WTC11 (cell line): ENCODE data around the gene DESI2. TPM values are rescaled to one million over a fixed set of nuclear protein-coding genes. Genes with fewer than 3 reads are reported as not detected.

Source experiments
- ATAC-seq: fragments of 200-7000 bp; cut with Tn5 transposase; 2 replicates; pipeline ENCODE4 v1.10.0; 2021; ENCODE audit warnings: mild to moderate bottlenecking, moderate library complexity
- CTCF ChIA-PET: fragments of 300-600 bp; sonication (Branson Sonifier 250); formaldehyde crosslinking; loops from one replicate; lab custom pipeline; 2021; ENCODE audit warnings: antibody characterized with exemption; lab: Charles Lee
- POLR2A ChIA-PET: fragments of 350-600 bp; sonication (Branson Sonifier 250); formaldehyde crosslinking; loops from one replicate; lab custom pipeline; 2021; ENCODE audit warnings: antibody characterized with exemption; lab: Charles Lee
- DNase-seq: peaks from one replicate; pipeline ENCODE4 v3.0.0; 2021; ENCODE audit warnings: low spot score
- H3K27ac Mint-ChIP-seq: 2 replicates; pipeline ENCODE4 v1.8.0; 2021; ENCODE audit warnings: mixed read lengths
- H3K27me3 Mint-ChIP-seq: 2 replicates; pipeline ENCODE4 v1.8.0; 2021; ENCODE audit warnings: low read depth, mild to moderate bottlenecking, moderate library complexity, mixed read lengths
- H3K36me3 Mint-ChIP-seq: 2 replicates; pipeline ENCODE4 v1.8.0; 2021; ENCODE audit warnings: mixed read lengths
- H3K4me1 Mint-ChIP-seq: 2 replicates; pipeline ENCODE4 v1.8.0; 2022; ENCODE audit warnings: mixed read lengths
- H3K4me3 Mint-ChIP-seq: 2 replicates; pipeline ENCODE4 v1.8.0; 2021; ENCODE audit warnings: mild to moderate bottlenecking, moderate library complexity, mixed read lengths
- H3K9me3 Mint-ChIP-seq: 2 replicates; pipeline ENCODE4 v1.8.0; 2021; ENCODE audit warnings: mixed read lengths
- AFF4 ChIP-seq: sonication (generic); formaldehyde crosslinking; IDR thresholded peaks from 2 replicates; pipeline ENCODE4 v1.8.1; 2023; ENCODE audit warnings: mild to moderate bottlenecking, missing genetic modification reagents, borderline replicate concordance
- AR ChIP-seq: fragments of 250-450 bp; sonication (Bioruptor Pico); IDR thresholded peaks from 2 replicates; pipeline ENCODE4 v1.9.0; 2021; ENCODE audit warnings: mild to moderate bottlenecking
- ATF2 ChIP-seq: sonication (generic); formaldehyde crosslinking; IDR thresholded peaks from 2 replicates; pipeline ENCODE4 v1.8.1; 2022; ENCODE audit warnings: low read depth, missing genetic modification reagents, borderline replicate concordance
- ATF6 ChIP-seq: sonication (generic); formaldehyde crosslinking; IDR thresholded peaks from 2 replicates; pipeline ENCODE4 v1.8.1; 2023; ENCODE audit warnings: mild to moderate bottlenecking, missing genetic modification reagents
- CTCF ChIP-seq: fragments of 200-600 bp; IDR thresholded peaks from 2 replicates; pipeline ENCODE4 v1.8.0; 2022; ENCODE audit warnings: antibody characterized with exemption
- HMGA2 ChIP-seq: fragments of 250-450 bp; sonication (Bioruptor Pico); IDR thresholded peaks from 2 replicates; pipeline ENCODE4 v1.4.0; 2021; ENCODE audit warnings: mild to moderate bottlenecking, moderate library complexity
- MLX ChIP-seq: sonication (generic); formaldehyde crosslinking; IDR thresholded peaks from 2 replicates; pipeline ENCODE4 v1.8.1; 2023; ENCODE audit warnings: mild to moderate bottlenecking, missing genetic modification reagents, moderate library complexity
- NFATC4 ChIP-seq: fragments of 250-450 bp; sonication (Bioruptor Pico); IDR thresholded peaks from 2 replicates; pipeline ENCODE4 v1.9.0; 2021; ENCODE audit warnings: mild to moderate bottlenecking
- RELA ChIP-seq: sonication (generic); formaldehyde crosslinking; IDR thresholded peaks from 2 replicates; pipeline ENCODE4 v1.8.1; 2022; ENCODE audit warnings: missing genetic modification reagents, mild to moderate bottlenecking, borderline replicate concordance
- RORB ChIP-seq: fragments of 250-450 bp; sonication (Bioruptor Pico); IDR thresholded peaks from 2 replicates; pipeline ENCODE4 v1.9.0; 2021; ENCODE audit warnings: mild to moderate bottlenecking
- SMAD4 ChIP-seq: sonication (generic); formaldehyde crosslinking; IDR thresholded peaks from 2 replicates; pipeline ENCODE4 v1.8.0; 2022; ENCODE audit warnings: mild to moderate bottlenecking, missing genetic modification reagents
- TP53 ChIP-seq: sonication (generic); formaldehyde crosslinking; IDR thresholded peaks from 2 replicates; pipeline ENCODE4 v1.8.1; 2023; ENCODE audit warnings: mild to moderate bottlenecking, missing genetic modification reagents
- ZNF396 ChIP-seq: fragments of 250-450 bp; sonication (Bioruptor Pico); IDR thresholded peaks from 2 replicates; pipeline ENCODE4 v1.8.0; 2021; ENCODE audit warnings: mild to moderate bottlenecking, moderate library complexity, borderline replicate concordance
- ZSCAN18 ChIP-seq: fragments of 250-450 bp; sonication (Bioruptor Pico); IDR thresholded peaks from 2 replicates; pipeline ENCODE4 v2.1.2; 2022; ENCODE audit warnings: mild to moderate bottlenecking, moderate library complexity
- total RNA-seq: library from RNA; stranded (reverse); gene quantifications from 3 replicates; pipeline ENCODE4 v1.2.3, GENCODE V29; 2021

Gene DESI2
- total RNA-seq, 1 experiment from 2014 or later = 108 TPM

- no peak for TF ChIP-seq NFATC4 (CRISPR knock-in tag)
- TF ChIP-seq, all 79 proteins: peak for 0
Measured at GRCh38 chr1:244755673-244756072, 102.7 kb downstream of the DESI2 start (continued).

GRCh38 chr1:244757091-244757939 is 104.4 kb downstream of the DESI2 start:
- Mint-ChIP-seq H3K4me3 (no peak overlapping the region), H3K36me3 (no peaks in the 10 kb centered on the region), H3K9me3 (peaks cover under 1% of the 10 kb centered on the region; the same call in 1 of the 2 replicates), H3K4me1 (peaks cover 29% of the 10 kb centered on the region), H3K27me3 (no peaks in the 10 kb centered on the region), H3K27ac (no peak overlapping the region)
- ATAC-seq (no peak), DNase-seq (no peak)
- TF ChIP-seq RELA (CRISPR knock-in tag) (no peak), TP53 (no peak), ZSCAN18 (CRISPR knock-in tag) (no peak), CTCF (no peak), RORB (CRISPR knock-in tag) (no peak), AR (CRISPR knock-in tag) (no peak), MLX (CRISPR knock-in tag) (no peak), ATF2 (CRISPR knock-in tag) (no peak), ATF6 (CRISPR knock-in tag) (no peak), AFF4 (CRISPR knock-in tag) (no peak), SMAD4 (CRISPR knock-in tag) (no peak), HMGA2 (CRISPR knock-in tag) (no peak), ZNF396 (CRISPR knock-in tag) (no peak)
- CTCF ChIA-PET = interaction anchor here (1.3 kb wide), 1 partner anchor 39 kb away, joined by 3 read pairs; no protein-coding TSS in a partner anchor
- POLR2A ChIA-PET = no interaction called here
